Heart left ventricle (tissue), 13 donors: ENCODE results near the gene NSD1.

Experiments used
- POLR2A ChIP-seq, 2 donors: fragments of 450-650 bp; IDR thresholded peaks; one replicate each; pipeline ENCODE4 v1.6.1; 2017; ENCODE audit warnings: antibody characterized with exemption in 2 of 2, mild to moderate bottlenecking in 2 of 2, moderate library complexity in 2 of 2
- TF ChIP-seq, protein P1 (sequence below), 12 donors: fragments of 200-600 bp; sonication (generic) in 4 of 12; IDR thresholded peaks; one replicate each; pipeline versions ENCODE4 v1.5.0 to v1.8.0; 2018 to 2022; ENCODE audit warnings: antibody characterized with exemption in 12 of 12, mild to moderate bottlenecking in 5 of 12
- donor health status: ischemic (EF 13 %, LVEDD 7.1; RV severe dilation, severe dysfunction).
- donor health status: DM: no; HTN: yes; CAD: no.
- donor health status: DM: no; HTN: no; CAD: no.
- donor health status: ischemic (EF 25% LVEDD 6.9; RV normal size, moderate dysfunction).
- donor health status: ischemic (EF 25% LVEDD 5.7; RV mildly dilated, moderate dysfunction).
- donor health status: ischemic (EF 35%, LVEDD 5.7; RV mildly dilated, moderate dysfunction).
- donor health status: nonischemic (EF 11% LVEDD 7.7; RV severe dilation, severe dysfunction).
- donor health status: DM: yes; HTN: yes; CAD: no.
- donor health status: PGD.
- donor health status: ischemic (EF 29% LVEDD 5.4; RV normal size, mild dysfunction).
- donor health status: nonischemic (EF 23%, LVEDD 6.1; RV moderate dilation, normal function).

DNA sequence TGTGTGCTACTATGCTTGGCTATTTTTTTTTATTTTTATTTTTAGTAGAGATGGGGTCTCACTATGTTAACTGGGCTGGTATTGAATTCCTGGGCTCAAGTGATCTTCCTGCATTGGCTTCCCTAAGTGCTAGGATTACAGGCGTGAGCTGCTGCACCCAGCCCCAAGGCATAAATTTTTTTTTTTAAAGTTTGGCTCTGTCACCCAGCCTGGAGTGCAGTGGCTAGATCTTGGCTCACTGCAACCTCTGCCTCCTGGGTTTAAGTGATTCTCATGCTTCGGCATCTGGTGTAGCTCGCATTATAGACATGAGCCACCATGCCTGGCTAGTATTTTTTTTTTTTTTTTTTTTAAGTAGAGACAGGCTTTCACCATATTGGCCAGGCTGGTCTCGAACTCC is 99.6 kb downstream of the NSD1 start:
- TF ChIP-seq POLR2A (IDR thresholded peaks at IDR 0.05) = no peak
- TF ChIP-seq, protein P1, sequence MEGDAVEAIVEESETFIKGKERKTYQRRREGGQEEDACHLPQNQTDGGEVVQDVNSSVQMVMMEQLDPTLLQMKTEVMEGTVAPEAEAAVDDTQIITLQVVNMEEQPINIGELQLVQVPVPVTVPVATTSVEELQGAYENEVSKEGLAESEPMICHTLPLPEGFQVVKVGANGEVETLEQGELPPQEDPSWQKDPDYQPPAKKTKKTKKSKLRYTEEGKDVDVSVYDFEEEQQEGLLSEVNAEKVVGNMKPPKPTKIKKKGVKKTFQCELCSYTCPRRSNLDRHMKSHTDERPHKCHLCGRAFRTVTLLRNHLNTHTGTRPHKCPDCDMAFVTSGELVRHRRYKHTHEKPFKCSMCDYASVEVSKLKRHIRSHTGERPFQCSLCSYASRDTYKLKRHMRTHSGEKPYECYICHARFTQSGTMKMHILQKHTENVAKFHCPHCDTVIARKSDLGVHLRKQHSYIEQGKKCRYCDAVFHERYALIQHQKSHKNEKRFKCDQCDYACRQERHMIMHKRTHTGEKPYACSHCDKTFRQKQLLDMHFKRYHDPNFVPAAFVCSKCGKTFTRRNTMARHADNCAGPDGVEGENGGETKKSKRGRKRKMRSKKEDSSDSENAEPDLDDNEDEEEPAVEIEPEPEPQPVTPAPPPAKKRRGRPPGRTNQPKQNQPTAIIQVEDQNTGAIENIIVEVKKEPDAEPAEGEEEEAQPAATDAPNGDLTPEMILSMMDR (IDR thresholded peaks at IDR 0.05) = no peak
